ENCODE data around the gene RHNO1. TPM values are rescaled to one million over a fixed set of nuclear protein-coding genes. Genes with fewer than 3 reads are reported as not detected.
A peak's percentile ranks its signal among the peaks of the same experiment; 100 is the strongest.
"Not testable (repeated sequence)": the region's sequence is repeated elsewhere in the genome, so short reads cannot be mapped to it uniquely, and the experiment has no call there.

RHNO1 gene
- total RNA-seq, 1 experiment from 2014 or later, result 39.5 TPM

DNA sequence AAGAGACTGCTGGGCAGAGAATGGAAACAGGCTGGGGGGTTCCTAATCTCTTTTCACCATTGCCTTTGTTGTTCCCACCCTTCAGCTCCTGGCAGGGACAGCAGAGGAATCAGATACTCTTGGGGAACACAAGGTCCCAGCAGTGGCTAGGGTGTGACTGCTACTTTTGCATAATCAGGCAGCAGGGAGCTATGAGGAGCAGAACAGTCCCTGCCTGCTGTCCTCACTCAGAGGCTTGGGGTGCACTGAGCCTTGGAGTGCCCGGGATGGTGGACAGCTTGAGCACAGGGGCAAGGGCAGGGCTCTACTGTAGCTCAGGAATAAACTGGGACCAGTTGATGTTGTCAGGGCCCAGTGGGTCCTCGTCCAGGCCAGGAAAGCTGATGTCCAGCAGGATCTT, 18.7 kb upstream of the RHNO1 start:
- DNase-seq (ENCODE audit: extremely low read depth, low read depth), result no peak

DNA sequence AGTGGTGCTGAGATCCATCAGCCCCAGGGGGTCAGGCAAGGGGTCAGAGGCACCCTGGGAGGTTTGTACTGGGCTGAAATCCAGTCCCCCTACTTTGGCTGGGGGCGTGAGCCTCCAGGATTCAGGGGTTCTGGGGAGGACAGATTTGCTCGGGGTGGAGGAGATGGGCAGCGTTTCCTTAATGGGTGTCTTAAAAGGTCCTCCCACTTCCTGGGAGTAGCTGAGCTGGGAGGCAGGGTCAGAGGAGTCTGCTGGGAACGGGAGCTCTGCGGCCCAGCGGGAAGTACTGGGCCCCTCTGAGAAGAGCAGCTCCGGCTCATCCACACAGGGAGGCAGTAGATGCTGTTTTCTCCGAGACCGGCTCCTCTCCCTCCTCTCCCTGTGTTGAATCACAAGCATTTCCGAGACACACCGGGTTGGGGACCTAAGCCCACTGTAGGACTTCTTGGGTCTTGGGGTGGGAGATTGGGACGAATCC, 18.0 kb upstream of the RHNO1 start:
- no peak for DNase-seq (ENCODE audit: extremely low read depth, low read depth)

DNA sequence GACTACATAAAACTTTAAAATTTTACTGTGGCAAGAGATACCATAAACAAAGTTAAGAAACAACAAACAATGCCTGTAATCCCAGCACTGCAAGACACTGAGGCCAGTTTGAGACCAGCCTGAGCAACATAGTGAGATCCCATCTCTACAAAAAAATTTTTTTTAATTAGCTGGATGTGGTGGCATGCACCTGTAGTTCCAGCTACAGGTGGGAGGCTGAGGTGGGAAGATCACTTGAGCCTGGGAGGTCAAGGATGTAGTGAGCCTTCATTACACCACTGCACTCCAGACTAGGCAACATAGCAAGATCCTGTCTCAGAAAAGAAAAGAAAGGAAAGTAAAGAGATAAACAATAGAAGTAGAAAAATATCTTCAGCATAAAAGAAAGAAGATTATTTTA, 16.9 kb upstream of the RHNO1 start:
- no peak for DNase-seq (ENCODE audit: extremely low read depth, low read depth)

DNA sequence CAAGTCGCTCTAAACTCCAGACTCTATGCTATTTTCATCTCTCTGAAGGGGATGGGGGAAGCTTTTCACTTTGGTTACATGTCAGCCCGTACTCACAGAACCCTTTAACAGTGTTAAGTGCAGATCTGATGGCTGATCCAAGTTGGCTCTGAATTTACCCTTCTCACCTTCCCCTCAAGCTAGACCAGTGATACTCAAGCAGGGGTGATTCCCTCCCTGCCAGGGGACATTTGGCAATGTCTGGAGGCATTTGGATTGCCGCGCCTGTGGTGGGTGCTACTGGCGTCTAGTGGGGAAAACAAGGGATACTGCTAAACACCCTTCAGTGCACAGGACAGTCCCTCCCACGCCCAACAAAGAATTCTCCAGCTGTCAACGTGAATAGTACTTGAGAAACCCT, 14.1 kb upstream of the RHNO1 start:
- DNase-seq (ENCODE audit: extremely low read depth, low read depth), result no peak

DNA sequence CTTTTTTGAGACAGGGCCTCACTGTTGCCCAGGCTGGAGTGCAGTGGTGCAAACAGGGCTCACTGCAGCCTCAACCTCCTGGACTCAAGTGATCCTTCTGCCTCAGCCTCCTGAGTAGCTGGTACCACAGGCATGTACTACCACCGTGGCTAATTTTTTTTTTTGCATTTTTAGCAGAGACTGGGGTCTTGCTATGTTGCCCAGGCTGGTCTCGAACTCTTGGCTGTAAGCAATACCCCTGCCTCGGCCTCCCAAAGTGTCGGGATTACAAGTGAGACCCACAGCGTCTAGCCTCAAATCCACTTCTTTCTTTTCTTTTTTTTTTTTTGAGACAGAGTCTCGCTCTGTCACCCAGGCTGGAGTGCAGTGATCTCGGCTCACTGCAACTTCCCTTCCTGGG, 13.6 kb upstream of the RHNO1 start:
- not testable (repeated sequence) for DNase-seq (ENCODE audit: extremely low read depth, low read depth)

DNA sequence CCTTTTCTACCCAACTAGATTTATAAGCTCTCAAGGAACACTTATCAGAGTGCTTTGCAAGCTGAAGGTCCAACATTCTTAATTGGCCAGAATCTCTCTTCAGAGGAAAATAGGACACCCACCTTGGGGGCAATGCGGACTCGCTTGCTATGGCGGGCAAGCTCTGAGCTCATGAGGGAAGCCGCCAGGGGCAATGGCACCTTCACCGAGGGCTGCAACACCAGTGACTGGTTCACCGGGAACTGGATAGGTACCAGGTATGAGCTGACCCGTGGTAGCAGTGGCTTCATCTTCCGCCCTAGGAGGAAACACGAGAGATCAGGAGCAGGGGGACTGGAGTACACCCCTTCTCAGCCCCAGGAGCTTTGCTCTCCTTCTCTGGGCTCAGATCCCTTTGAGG, 12.8 kb upstream of the RHNO1 start:
- no peak for DNase-seq (ENCODE audit: extremely low read depth, low read depth)

DNA sequence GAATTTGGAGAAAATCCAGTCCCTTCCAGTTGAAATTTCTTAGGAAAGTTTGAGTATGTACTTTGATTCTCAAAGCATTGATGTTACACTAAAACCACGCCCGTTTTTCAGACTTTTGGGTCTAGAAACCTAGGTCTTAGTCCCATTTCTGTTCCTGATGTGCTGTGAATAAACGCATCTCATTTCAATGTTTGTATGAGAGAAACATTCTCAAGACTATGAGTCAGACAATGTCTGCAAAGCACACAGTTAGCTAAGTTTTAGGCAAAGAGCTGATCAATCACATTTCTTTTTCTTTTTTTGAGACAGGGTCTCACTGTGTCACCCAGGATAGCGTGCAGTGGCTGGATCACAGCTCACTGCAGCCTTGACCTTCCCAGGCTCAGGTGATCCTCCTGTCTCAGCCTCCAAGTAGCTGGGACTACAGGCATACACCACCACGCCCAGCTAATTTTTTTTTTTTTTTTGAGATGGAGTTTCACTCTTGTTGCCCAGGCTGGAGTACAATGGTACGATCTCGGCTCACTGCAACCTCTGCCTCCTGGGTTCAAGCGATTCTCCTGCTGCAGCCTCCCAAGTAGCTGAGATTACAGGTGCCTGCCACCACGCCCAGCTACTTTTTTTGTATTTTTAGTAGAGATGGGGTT, 7.9 kb upstream of the RHNO1 start:
- not testable (repeated sequence) for DNase-seq (ENCODE audit: extremely low read depth, low read depth)

DNA sequence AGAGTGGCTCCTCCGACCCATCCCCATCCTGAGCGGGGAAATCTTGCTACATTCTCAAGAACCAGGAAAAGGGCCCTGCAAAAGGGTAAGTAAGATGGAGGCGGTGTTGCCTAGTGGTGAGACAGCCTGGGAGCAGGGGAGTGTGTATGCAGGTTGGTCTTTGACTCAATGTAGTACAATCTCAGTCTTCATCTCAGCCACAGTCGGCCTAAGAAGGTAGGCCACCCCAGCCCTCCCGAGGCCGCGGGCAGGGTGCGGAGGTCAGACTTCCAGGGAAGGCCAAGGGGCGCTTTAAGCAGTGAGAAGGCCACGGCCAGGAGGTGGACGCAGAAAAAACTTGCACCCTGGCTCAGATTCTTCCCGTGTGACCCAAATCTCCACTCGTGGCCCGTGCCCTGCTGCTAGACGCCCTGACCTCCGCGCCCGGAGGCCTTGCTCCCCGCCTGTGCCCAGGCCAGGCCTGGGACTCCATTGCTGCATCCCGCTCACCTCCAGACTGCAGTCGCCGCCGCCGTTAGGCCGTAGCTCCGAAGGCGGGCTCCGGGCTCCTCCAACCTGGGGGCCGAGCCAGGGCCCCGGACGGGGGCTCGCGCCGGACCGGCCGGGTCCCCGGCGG, 484 bp upstream of the RHNO1 start:
- DNase-seq (ENCODE audit: extremely low read depth, low read depth), result no peak

DNA sequence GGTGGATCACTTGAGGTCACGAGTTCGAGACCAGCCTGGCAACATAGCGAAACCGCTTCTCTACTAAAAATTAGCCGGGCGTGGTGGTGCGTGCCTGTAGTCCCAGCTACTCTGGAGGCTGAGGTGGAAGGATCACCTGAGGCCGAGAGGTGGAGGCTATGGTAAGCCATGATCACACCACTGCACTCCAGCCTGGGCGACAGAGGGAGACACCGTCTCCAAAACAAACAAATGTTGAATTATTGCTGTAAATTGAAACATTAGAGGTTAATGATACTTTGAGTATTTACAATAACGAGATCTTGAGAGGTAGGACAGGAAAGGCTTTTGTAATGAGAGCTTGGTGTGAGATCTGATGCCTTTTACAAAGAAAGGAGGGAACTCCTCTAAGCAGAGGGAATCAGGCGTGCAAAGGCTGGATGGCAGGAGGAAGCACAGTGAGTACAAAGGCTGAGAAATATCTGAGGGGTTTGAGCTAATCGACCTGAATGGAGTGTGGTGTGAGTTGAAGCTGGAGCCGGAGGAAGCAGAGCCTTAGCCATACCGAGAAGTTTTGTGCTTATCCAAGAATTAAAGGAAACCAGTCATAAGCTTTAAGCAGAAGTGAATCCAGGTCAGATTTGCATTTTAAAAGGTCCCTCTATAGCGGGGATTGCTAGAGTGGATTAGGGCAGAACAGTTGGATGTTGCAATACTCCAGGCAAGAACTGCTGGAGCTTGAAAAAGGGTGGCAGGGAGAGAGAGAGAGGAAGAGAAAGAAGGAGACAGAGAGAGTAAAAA, 1.1 kb downstream of the RHNO1 start:
- no peak for DNase-seq (ENCODE audit: extremely low read depth, low read depth)

DNA sequence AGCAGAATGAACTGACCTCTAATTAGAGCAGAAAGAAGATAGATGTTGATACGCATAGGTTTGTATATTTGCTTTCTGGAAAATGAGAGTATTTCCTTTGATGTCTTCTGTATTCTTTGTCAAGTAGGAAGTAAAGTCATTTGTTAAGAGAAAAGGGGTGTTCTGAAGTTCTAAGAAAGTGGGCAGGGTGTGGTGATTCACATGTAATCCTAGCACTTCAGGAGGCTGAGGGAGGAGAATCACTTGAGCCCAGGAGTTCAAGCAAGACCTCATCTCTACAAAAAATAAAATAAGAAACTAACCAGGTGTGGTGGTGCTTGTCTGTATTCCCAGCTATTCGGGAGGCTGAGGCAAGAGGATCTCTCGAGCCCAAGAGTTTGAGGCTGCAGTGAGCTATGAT, 2.8 kb downstream of the RHNO1 start:
- no peak for DNase-seq (ENCODE audit: extremely low read depth, low read depth)

DNA sequence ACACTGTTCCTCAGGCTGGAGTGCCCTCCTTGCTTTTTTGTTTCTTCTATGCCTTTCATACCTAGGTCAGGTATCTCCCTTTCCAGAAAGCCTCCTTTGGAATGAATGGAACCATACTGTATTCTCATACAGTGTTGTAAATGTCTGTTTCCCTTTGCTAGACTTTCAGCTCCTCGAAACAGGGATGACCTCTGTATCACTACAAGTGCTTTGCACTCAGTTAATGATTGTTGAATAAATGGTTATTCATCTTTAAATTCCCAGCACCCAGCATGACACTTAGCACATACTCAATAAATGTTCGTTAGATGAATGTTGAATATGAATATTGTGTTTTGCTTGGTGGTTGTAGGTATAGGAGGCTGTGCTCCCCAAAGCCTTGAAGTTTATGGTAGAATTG, 7.8 kb downstream of the RHNO1 start:
- no peak for DNase-seq (ENCODE audit: extremely low read depth, low read depth)

DNA sequence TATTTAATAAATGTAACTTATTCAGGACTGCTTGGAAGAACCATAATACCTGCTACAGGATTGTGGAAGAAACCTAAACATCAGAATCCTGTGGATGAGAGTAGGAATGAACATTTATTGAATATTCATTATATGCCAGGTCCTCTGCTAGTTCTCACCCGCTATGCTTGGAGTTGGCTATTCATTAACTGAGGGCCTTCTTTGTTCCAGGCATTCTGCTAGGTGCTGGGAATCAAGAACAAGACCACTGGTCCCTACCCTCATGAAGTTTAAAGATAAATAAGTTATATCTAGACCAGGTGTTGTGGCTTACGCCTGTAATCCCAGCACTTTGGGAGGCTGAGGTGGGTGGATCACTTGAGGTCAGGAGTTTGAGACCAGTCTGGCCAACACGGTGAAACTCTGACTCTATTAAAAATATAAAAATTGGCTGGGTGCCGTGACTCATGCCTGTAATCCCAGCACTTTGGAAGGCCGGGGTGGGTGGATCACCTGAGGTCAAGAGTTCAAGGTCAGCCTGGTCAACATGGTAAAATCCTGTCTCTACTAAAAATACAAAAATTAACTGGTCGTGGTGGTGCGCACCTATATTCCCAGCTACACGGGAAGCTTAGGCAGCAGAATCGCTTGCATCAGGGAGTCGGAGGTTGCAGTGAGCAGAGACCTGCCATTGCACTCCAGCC, 9.9 kb downstream of the RHNO1 start:
- no peak for DNase-seq (ENCODE audit: extremely low read depth, low read depth)

DNA sequence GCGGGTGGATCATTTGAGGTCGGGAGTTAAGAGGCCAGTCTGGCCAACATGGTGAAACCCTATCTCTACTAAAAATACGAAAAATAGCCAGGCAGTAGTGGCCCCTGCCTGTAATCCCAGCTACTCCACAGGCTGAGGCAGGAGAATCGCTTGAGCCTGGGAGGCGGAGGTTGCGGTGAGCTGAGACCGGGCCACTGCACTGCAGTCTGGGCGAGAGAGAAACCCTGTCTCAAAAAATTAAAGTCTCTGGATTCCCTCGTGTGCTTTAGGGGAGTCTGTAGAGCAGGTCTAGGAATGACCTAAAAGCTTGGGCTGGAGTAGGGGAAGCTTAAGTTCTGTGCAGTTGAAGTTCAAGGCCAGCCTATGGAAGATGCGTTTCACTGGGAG, 13.0 kb downstream of the RHNO1 start:
- DNase-seq (ENCODE audit: extremely low read depth, low read depth), result no peak

DNA sequence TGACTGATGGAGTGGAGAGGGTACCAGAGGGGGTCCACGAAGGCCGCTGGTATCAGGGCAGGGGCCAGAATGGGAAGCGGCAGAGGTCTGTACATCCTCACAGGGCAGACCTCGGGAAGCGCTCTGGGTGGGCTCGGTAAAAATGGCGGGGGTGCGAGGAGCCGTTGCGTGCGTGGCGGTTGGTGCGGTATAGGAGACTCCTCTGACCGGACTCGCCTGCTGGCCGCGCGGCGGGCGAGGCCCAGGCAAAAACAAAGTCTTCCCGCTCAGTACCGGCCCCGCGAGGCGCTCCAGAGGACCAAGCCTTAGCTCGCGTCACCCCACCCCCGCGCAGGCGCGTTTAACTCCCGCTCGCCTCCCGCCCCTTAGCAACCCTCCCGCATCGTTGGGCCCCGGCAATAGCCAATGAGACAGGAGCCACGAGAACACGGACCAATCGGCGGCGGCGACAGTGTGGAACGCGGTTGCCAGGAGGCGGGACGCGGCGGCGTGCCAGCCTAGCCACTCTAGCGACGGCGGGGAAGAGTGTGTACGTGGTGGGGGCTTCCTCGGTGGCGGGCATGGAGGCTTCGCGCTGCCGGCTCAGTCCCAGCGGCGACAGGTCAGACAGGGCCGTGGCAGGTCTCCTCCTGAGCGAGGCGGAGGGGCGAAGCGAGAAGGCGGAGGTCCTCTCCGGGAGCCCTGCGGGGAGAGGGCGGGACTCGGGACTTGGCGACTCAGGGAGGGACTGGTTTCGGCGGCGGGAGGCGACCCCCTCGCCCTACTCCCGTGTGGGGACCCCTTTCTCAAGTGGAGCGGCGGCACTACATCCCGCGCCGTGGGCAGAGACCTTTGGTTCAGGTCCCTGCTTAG, 13.6 kb downstream of the RHNO1 start, which contains the start of gene TULP3:
Gene TULP3 (plus strand): TSS at position 504 of the 852 bp plus-strand sequence. CDS start 57 bp downstream, at position 561.
- DNase-seq (ENCODE audit: extremely low read depth, low read depth), result peak; percentile 93

DNA sequence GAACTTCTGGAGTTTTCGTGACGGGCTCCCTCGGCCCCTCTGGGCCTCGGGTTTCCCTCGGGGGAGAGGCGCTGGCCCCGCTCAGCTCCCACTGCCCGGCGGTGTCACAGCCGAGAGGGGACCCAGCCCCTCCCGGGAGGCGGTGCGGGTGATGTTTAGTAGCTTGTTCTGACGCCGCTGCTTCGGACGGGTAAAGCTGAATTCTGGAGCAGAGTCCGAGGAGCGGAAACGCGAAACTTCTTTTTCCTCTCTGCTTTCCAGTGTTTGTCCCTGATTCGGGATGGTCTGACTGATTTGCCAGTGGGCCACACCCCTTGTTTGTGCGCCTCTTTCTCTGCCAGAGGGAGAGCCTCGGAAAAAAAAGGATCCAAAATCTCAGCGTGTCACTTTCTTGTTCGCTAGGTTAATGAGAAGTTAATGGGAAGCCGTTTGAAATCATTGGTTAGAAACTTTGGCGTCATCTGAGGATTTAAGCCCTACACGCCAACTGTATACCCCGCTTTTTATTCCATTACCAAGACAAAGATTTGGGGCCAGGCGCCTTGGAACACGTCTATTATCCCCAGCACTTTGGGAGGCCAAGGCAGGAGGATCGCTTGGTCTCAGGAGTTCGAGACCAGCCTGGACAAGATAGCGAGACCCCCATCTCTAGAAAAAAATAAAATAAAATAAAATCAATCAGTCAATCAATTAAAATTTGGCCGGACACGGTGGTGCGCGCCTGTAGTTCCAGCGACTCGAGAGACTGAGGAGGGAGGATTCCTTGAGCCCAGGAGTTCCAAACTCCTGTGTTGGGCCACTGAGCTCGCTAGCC, 14.4 kb downstream of the RHNO1 start:
- peak; percentile 7 for DNase-seq (ENCODE audit: extremely low read depth, low read depth)

DNA sequence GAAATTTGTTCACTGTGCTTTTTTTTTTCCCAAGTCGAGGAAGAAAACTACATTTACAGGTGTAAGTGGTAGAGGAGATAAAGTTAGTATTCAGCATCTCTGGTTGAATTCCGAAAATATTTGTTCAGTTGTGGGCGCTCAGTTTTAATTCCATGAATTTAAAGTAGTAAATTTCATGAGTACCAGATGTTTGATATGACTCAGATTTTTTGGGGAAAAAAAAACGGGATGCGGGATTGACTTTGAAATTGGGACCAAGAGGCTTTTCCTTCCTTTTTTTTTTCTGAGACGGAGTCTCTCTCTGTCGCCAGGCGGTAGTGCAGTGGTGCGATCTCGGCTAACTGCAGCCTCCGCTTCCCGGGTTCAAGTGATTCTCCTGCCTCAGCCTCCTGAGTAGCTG, 15.2 kb downstream of the RHNO1 start:
- DNase-seq (ENCODE audit: extremely low read depth, low read depth), result no peak

DNA sequence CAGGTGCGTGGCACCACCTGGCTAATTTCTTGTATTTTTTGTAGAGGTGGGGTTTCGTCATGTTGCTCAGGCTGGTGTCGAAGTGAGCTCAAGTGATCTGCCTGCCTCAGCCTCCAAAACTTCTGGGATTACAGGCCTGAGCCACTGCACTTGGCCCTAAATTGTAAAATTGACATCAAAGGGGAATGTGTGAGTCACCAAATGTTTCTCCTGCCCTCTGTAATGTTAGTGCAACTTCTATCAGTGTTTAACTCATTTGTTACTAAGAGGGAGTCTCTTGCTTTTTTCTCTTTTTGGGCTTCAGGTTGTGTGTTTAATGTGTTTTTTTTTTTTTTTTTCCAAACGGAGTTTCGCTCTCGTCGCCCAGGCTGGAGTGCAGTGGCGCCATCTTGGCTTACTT, 16.0 kb downstream of the RHNO1 start:
- DNase-seq (ENCODE audit: extremely low read depth, low read depth), result no peak

DNA sequence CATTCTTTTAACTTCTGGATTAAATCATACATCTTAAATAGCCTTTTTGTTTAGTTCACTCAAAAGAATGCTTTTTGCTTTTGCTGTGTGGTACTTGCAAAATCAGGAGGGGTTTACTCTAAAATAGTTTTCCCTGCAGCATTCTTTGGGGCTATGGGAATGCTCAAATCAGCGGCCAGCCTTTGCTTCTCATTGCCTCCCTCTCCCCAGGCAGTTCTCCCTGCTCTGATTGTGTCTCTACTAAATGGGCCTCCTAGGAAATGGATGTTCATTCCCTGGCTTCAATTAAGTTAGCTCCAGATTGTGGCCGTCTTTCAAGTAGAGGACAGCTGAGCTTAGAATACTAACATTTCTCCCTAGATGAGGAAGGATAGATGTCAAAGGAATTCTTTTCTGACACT, 18.0 kb downstream of the RHNO1 start:
- no peak for DNase-seq (ENCODE audit: extremely low read depth, low read depth)

DNA sequence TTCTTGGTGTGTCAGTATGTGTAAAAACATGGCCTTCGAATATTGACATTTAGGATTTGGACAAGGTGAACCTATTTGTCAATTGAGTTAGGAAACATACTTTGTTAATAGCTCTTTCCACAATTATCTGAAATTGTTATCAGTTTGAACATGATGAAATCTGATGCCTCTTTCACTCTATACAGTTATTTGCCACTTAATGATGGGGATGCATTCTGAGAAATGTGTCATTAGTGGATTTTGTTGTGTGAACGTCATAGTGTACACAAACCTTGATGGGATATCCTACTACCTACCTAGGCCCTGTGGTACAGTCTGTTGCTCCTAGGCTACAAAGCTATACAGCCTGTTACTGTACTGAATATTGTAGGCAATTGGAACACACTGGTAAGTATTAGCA, 18.5 kb downstream of the RHNO1 start:
- no peak for DNase-seq (ENCODE audit: extremely low read depth, low read depth)

Measured in NCI-H460 (cell line).